ELF-1 (cell line): ENCODE data around the gene EVI2A.
"Not testable (repeated sequence)": the region's sequence is repeated elsewhere in the genome, so short reads cannot be mapped to it uniquely, and the experiment has no call there.

Experiments
- DNase-seq: peaks from one replicate; pipeline ENCODE4 v3.0.0-alpha.2; 2016; ENCODE audit warnings: low read depth, low spot score

EVI2A gene, protein sequence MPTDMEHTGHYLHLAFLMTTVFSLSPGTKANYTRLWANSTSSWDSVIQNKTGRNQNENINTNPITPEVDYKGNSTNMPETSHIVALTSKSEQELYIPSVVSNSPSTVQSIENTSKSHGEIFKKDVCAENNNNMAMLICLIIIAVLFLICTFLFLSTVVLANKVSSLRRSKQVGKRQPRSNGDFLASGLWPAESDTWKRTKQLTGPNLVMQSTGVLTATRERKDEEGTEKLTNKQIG

DNA sequence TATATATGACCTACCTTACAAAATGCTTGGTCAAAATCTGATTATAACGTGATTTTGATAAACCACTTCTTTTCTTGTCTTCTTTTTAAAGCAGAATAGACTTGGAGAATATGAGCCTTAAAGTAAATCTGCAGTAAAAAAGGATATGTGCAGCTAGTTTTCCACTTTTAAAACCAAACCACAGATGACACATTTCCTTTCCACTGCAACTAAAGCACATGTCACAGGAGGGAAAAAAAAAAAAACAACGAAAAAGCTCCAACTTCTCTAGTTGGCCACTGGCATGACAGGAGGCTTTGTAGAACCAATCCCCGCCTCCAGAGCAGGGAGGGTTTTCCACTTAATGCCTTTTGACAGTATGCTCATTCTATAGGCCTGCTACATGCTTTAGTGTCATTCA is at the start of gene EVI2A:
Gene EVI2A (minus strand): TSS at position 142 of the 400 bp plus-strand sequence. CDS start 2,609 bp downstream, outside the sequence.
- no peak for DNase-seq

GRCh38 chr17:31369266-31369665 is 47.8 kb upstream of the EVI2A start:
- no peak for DNase-seq

DNA sequence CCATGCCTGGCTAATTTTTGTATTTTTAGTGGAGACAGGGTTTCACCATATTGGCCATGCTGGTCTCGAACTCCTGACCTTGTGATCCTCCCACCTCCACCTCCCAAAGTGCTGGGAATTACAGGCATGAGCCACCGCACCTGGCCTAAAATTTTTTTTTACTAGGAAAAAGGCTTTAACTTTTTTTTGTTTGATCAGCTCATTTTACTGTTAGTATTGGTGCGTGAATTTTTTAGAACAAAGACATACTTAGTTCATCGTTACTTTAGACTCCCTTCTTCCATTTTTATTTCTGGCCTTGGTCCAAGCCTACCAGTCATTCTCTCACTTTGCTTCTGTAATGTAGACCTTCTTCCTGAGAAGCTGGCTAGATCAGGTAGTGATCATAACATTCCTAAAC is 44.7 kb upstream of the EVI2A start:
- no peak for DNase-seq

- no peak for DNase-seq
These were observed 42.6 kb upstream of the EVI2A start for GRCh38 chr17:31364012-31364411.

DNA sequence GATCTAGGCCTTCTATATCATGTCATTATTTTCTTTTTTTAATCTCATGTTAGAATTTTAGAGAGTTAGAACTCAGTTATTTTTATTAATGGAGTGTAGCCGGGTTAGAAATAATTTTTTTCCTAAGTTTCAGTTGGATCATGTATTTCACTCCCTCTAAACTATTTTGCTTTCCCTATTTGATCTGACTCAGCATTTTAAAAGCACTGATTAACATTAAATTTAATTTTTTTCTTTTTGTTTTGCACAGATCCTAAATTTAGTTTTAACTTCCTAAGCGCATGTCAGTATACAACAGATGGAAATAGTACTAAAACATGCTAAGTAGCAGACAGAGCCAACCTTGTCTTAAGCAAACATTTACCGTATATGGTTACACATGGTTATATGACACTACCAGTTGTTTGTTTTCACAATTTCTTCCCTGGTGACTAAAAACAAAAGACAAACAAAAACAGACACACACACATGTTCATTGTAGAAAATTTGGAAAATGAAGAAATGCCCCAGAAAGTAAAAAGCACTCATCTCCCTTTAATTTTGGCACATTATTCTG is 36.5 kb upstream of the EVI2A start:
- no peak for DNase-seq

GRCh38 chr17:31357091-31357490 is 35.7 kb upstream of the EVI2A start:
- no peak for DNase-seq

DNA sequence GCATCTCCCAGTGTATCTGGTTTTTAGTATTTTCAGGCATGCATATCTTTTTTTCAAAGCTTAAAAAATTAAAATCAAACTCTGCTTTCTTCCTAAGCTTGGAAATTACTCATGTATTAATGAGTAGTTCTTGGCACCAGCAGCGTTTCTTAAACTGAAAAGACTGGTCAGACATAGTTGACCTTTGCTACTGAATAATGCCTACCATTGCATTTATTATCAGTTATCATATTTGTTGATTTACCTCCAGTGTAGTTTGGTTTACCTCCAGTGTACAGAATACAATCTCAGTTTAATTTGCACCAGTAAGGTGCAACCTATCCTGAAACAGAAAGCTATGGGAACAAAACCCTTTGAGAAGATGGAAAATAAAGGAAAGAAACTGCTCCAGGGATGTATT is 34.5 kb upstream of the EVI2A start:
- DNase-seq = no peak

DNA sequence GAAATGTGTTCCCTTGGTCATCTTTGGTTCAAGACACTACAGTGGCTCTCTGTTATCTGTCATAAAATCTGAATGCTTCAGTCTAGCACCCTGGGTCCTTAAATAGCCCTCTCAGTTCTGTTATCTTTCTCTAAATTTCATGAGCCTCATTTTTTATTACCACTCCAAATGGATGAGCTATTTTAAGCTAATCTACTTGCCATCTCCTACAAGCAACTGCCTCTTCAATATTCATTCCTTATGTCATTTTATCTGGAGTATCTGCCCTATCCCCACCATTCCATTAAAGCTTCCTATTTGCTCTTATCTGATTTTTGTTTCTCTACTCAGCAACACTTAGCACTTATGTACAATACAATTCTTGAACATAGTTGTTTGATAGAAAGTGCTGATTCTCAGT is 28.0 kb upstream of the EVI2A start:
- DNase-seq = no peak

- not testable (repeated sequence) for DNase-seq
These were observed 23.8 kb upstream of the EVI2A start for GRCh38 chr17:31345191-31345747.

- no peak for DNase-seq
These were observed 18.7 kb upstream of the EVI2A start for GRCh38 chr17:31339906-31340661.

DNA sequence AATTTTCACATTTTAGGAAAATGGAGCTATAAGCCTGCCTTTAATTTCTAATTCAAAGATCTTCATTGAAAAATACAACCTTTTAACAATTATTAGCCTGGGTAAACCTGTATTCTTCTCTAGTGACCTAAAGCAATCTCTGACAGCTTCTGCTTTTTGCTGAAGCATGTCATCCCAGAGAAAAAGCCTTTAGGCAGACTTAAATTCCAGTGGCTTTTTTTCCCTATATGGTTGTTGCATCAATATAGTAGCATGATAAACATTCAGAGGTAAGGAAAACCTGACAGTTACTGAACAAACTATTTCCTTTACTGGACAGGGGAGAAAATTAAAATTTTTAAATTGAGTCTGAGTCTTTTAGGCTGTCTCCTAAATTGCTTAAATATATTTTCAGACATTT is 7.8 kb upstream of the EVI2A start:
- DNase-seq = no peak

DNA sequence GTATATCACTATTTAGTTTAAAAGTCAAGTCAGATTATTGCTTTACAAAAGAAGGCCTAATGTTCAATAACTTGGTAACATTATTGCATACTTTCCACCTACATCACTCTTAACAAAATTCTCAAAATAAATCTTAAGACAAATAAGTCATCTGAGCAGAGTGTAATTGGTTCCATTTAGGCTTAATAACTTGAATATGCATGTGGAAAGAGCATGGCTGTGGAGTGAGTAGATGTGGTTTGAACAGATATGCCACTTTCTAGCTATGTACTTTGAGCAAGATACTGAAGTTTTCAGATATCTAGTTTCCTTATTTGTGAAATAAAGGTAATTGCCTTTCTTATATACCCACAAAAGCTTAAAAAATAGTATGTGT is 6.7 kb upstream of the EVI2A start:
- DNase-seq = no peak

DNA sequence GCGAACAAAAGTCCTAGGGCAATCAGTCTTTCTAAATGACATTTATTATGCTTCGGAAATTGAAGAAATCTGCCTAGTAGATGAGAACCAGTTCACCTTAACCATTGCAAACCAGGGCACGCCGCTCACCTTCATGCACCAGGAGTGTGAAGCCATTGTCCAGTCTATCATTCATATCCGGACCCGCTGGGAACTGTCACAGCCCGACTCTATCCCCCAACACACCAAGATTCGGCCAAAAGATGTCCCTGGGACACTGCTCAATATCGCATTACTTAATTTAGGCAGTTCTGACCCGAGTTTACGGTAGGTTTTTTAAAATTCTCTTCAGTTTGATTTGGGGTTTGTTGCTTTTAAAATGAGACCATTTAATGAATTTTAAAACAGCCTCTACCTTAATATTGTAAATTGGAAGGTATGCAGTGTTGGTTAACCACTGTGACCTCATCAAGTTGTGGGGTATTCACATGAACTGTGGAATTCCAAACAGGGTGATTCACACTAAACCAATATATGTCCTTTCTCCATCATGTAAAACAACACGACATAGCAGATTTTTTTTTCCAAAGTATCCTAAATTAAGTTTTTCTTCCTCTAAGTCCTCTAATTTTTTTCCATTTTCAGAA is 6.2 kb upstream of the EVI2A start:
- no peak for DNase-seq

DNA sequence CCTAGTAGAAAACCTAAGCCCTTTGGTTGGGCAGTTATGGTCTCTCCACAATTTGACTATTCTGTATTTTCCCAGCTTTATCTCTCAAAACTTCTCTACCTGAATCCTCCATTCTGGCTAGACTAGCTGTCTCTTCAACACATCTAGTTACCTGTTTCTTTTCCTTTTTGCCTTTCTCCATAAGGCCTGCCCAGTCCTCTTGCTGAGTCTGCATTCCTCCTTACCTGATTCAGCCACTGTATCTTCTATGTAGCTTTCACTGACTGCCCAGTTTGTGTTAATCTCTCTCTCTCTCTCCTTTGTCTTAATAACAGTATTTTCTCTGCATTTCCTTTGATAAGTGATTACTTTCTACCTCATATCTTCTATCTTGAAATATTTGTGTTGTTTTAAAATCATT is 2.1 kb upstream of the EVI2A start:
- DNase-seq = no peak

GRCh38 chr17:31321966-31322365 is 544 bp upstream of the EVI2A start:
- no peak for DNase-seq

GRCh38 chr17:31320791-31321190 is 631 bp downstream of the EVI2A start:
- DNase-seq = no peak

GRCh38 chr17:31320241-31320640 is 1.2 kb downstream of the EVI2A start:
- DNase-seq = no peak

GRCh38 chr17:31318851-31319661 is 2.4 kb downstream of the EVI2A start:
- no peak for DNase-seq

GRCh38 chr17:31318298-31318801 is 3.1 kb downstream of the EVI2A start:
- peak; percentile 7 for DNase-seq

DNA sequence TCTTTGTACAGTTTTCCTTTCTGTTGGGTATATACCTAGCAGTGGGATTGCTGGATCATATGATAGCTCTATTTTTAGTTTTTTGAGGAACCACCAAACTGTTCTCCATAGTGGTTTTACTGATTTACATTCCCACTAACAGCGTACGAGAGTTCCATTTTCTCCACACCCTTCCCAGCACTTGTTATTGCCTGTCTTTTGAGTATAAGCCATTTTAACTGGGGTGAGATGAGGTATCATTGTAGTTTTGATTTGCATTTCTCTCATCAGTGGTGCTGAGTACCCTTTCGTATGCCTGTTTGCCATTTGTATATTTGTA is 6.7 kb downstream of the EVI2A start:
- DNase-seq = no peak

DNA sequence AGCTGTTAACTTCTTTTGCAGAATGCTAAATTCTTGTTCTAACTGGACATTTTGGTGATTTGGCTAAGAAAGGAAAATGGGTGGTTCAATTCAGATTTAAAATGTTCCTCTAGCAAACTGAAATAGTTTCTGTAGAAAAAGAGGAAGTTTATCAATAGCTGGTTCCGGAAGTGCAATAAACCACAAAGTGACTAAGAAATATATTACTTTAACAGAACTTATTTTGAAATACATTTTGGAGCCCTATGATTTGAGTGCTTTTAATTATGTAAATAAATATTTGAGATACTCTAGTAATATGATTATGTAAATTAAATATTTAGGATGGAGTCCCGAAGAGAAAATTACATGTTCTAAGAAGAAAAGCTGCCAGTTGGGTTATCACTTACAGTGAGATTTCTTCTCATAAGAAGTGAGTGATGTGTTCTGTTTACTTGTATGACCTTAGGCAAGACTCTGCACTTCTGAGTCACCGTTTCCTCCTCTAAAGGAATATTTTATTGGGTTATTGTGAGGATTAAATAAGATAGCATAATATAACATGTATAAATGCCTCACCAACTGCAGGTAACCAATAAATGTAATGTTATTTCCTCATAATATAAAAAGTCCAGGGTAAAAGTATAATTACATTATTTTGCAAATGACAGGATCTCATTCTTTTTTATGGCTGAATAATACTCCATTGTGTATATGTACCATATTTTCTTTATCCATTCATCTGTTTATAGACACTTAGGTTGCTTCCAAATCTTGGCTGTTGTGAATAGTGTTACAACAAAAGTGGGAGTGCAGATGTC is 7.2 kb downstream of the EVI2A start, which contains the start of gene EVI2B:
Gene EVI2B (minus strand): TSS at position 73 of the 800 bp plus-strand sequence. CDS start 8,445 bp downstream, outside the sequence.
- DNase-seq = no peak
